ENCODE results near the gene DNAH8.

The DNAH8 gene

GRCh38 chr6:39059496-39060310, 344.6 kb downstream of the DNAH8 start:
- Histone ChIP-seq H3K4me3 (ENCODE audit: low read depth in 1 of 2, low read length in 1 of 2) (no peak overlapping the region), H3K4me1 (ENCODE audit: control insufficient read depth in 1 of 2, insufficient read depth in 1 of 2, low read depth in 1 of 2, low read length in 1 of 2) (no peaks in the 10 kb centered on the region), H3K27me3 (peaks cover 27% of the 10 kb centered on the region), H3K9me3 (no peaks in the 10 kb centered on the region), H3K36me3 (no peaks in the 10 kb centered on the region), H3K27ac (no peak overlapping the region)
- TF ChIP-seq, protein P1, sequence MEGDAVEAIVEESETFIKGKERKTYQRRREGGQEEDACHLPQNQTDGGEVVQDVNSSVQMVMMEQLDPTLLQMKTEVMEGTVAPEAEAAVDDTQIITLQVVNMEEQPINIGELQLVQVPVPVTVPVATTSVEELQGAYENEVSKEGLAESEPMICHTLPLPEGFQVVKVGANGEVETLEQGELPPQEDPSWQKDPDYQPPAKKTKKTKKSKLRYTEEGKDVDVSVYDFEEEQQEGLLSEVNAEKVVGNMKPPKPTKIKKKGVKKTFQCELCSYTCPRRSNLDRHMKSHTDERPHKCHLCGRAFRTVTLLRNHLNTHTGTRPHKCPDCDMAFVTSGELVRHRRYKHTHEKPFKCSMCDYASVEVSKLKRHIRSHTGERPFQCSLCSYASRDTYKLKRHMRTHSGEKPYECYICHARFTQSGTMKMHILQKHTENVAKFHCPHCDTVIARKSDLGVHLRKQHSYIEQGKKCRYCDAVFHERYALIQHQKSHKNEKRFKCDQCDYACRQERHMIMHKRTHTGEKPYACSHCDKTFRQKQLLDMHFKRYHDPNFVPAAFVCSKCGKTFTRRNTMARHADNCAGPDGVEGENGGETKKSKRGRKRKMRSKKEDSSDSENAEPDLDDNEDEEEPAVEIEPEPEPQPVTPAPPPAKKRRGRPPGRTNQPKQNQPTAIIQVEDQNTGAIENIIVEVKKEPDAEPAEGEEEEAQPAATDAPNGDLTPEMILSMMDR (IDR thresholded peaks at IDR 0.05), result no peak

DNA sequence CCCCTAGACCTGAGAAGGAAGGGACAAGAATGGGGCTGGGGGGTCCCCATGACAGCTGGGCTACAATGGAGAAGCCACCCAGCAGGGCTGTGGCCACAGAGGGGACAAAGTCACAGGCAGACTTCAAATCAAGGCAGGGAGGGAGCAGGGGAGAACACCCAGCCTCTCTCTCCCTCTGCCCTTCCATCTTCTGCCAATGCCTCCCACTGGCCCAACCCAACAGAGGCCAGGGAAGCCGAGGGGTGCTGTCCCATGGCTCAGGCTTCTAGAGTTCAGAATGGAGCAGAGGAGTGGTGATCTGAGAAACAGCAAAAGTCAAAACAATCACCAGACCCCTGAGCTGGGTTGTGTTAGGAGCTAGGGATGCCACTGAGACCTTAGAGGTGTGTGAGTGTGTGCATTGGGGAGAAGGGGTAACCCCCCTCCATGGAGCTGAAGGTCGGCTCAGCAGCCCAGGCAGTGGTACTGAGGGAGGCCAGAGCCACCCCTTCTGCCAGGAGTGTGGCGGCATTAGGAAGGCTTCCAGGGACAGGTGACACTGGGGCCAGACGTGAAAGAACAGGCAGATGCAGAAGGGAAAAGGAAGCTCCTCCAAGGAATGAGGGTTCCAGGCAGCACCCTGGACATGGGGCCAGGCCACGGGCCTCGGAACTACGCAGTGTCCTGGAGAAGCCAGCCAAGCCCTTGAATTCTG, 345.5 kb downstream of the DNAH8 start:
- Histone ChIP-seq H3K36me3 (no peaks in the 10 kb centered on the region), H3K4me1 (ENCODE audit: control insufficient read depth in 1 of 2, insufficient read depth in 1 of 2, low read depth in 1 of 2, low read length in 1 of 2) (no peaks in the 10 kb centered on the region), H3K4me3 (ENCODE audit: low read depth in 1 of 2, low read length in 1 of 2) (no peak overlapping the region), H3K27me3 (peaks cover 27% of the 10 kb centered on the region), H3K9me3 (no peaks in the 10 kb centered on the region), H3K27ac (no peak overlapping the region)
- TF ChIP-seq, protein P1 (IDR thresholded peaks at IDR 0.05), result no peak

- Histone ChIP-seq H3K4me1 (ENCODE audit: control insufficient read depth in 1 of 2, insufficient read depth in 1 of 2, low read depth in 1 of 2, low read length in 1 of 2) (no peaks in the 10 kb centered on the region), H3K9me3 (no peaks in the 10 kb centered on the region), H3K4me3 (ENCODE audit: low read depth in 1 of 2, low read length in 1 of 2) (no peak overlapping the region), H3K27ac (no peak overlapping the region), H3K27me3 (peaks cover 27% of the 10 kb centered on the region), H3K36me3 (no peaks in the 10 kb centered on the region)
- TF ChIP-seq, protein P1 (IDR thresholded peaks at IDR 0.05), result no peak
Measured at GRCh38 chr6:39061182-39061581, 346.1 kb downstream of the DNAH8 start.

DNA sequence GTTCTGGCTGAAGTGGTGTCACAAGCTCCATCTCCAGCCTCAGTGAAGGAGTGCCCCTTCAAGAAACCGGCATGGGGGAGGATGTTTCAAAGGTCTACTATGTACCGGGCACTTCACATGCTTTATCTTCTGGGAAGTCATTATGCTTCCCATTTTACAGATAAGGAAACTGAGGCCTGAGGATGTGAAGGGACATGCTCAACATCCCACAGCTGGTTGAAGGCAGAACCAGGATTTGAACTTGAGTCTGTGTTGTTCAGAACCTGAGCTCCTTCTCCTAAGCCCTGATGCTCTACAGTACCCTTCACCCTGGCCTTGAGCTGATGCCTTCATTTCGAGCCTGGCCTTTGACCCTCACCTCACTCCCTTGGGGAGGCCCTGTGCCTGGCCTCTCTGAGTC, 346.5 kb downstream of the DNAH8 start:
- Histone ChIP-seq H3K27me3 (peaks cover 29% of the 10 kb centered on the region), H3K4me1 (ENCODE audit: control insufficient read depth in 1 of 2, insufficient read depth in 1 of 2, low read depth in 1 of 2, low read length in 1 of 2) (no peaks in the 10 kb centered on the region), H3K36me3 (no peaks in the 10 kb centered on the region), H3K9me3 (no peaks in the 10 kb centered on the region), H3K4me3 (ENCODE audit: low read depth in 1 of 2, low read length in 1 of 2) (no peak overlapping the region), H3K27ac (no peak overlapping the region)
- TF ChIP-seq, protein P1 (IDR thresholded peaks at IDR 0.05), result no peak

DNA sequence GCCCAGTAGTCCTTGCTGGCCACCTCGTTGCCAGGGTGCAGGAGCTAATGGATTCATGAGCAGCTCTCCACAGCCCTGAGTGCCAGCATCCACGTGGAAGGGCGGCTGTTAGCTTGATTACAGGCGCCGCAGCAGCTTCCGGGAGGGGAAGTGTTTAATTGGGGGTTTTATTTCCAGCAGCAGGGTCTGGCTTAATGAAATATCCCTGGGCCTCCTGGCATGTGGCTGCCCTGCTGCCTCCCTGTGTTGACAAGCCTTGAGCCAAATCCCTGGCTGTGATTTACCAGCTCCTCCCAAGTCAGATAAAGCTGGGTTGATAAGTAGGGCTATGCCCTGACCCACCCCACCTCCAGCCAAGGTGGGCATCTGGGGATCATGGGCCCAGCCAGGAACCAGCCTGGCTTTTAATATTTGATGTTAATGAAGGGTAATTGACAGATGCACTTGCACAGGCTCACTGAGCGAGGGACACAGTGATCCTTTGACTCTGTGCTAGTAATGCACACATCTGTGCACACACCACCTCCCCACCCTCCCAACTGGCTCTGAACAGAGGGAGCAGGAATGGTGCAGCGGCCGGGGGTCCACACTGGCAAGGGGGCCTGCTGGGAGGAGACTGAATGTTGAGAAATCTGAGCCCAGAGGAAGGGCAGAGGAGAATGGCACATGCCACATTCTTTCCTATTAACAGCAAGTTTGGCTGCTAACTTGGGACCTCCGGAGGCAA, 347.1 kb downstream of the DNAH8 start:
- Histone ChIP-seq H3K27me3 (peaks cover 32% of the 10 kb centered on the region), H3K9me3 (no peaks in the 10 kb centered on the region), H3K27ac (no peak overlapping the region), H3K4me1 (ENCODE audit: control insufficient read depth in 1 of 2, insufficient read depth in 1 of 2, low read depth in 1 of 2, low read length in 1 of 2) (no peaks in the 10 kb centered on the region), H3K36me3 (no peaks in the 10 kb centered on the region), H3K4me3 (ENCODE audit: low read depth in 1 of 2, low read length in 1 of 2) (no peak overlapping the region)
- TF ChIP-seq, protein P1 (IDR thresholded peaks at IDR 0.05), result no peak
